Activated T-helper 2 cell treated with anti-CD3 and anti-CD28 coated beads, Interferon-gamma antibody, Interleukin-2, Interleukin-4, amounts not matched to agents 10 μg/mL and 5 μg/mL and 100 μg/mL, durations not matched to agents 14 hours and 24 hours and 36 hours (primary cell): Measurements from ENCODE around the gene KIF6. TPM values are rescaled to one million over a fixed set of nuclear protein-coding genes. Genes with fewer than 3 reads are reported as not detected.

Experiments
- DNase-seq: peaks from one replicate; pipeline ENCODE4 v3.0.0; 2021; ENCODE audit warnings: low spot score
- H3K27ac Mint-ChIP-seq: one replicate; pipeline ENCODE4 v1.8.0; 2021; ENCODE audit warnings: mixed read lengths
- H3K27me3 Mint-ChIP-seq: one replicate; pipeline ENCODE4 v1.8.0; 2021; ENCODE audit warnings: low read depth, mixed read lengths
- H3K36me3 Mint-ChIP-seq: one replicate; pipeline ENCODE4 v1.8.0; 2021; ENCODE audit warnings: low read depth, mixed read lengths
- H3K4me1 Mint-ChIP-seq: one replicate; pipeline ENCODE4 v1.8.0; 2021; ENCODE audit warnings: low read depth, mixed read lengths
- H3K4me3 Mint-ChIP-seq: one replicate; pipeline ENCODE4 v1.8.0; 2021; ENCODE audit warnings: low read depth, mild to moderate bottlenecking, moderate library complexity, mixed read lengths
- H3K9me3 Mint-ChIP-seq: one replicate; pipeline ENCODE4 v1.8.0; 2021; ENCODE audit warnings: mixed read lengths
- intact Hi-C: fragments of 100-400 bp; cut with micrococcal nuclease; formaldehyde crosslinking; loops from one replicate; pipeline ENCODE4 v1.15.1; 2023
- total RNA-seq: library from RNA; stranded (reverse); gene quantifications from 2 replicates; pipeline ENCODE4 v1.2.3, GENCODE V29; 2022

KIF6 gene
- total RNA-seq, 1 donor from 2014 or later: 0.25 TPM

GRCh38 chr6:39428816-39429215 is 296.4 kb downstream of the KIF6 start:
- Mint-ChIP-seq H3K36me3 (no peaks in the 10 kb centered on the region), H3K27me3 (no peaks in the 10 kb centered on the region), H3K9me3 (no peaks in the 10 kb centered on the region), H3K27ac (no peak overlapping the region), H3K4me1 (peaks cover 5% of the 10 kb centered on the region), H3K4me3 (no peak overlapping the region)
- intact Hi-C loops: no loop called here
- no peak for DNase-seq

GRCh38 chr6:39428152-39428551 is 297.1 kb downstream of the KIF6 start:
- Mint-ChIP-seq H3K4me1 (peaks cover 5% of the 10 kb centered on the region), H3K9me3 (no peaks in the 10 kb centered on the region), H3K27ac (no peak overlapping the region), H3K27me3 (no peaks in the 10 kb centered on the region), H3K4me3 (no peak overlapping the region), H3K36me3 (no peaks in the 10 kb centered on the region)
- no peak for DNase-seq
- intact Hi-C loops: no loop called here

- Mint-ChIP-seq H3K27me3 (no peaks in the 10 kb centered on the region), H3K4me1 (peaks cover 3% of the 10 kb centered on the region), H3K36me3 (no peaks in the 10 kb centered on the region), H3K9me3 (no peaks in the 10 kb centered on the region), H3K4me3 (no peak overlapping the region), H3K27ac (no peak overlapping the region)
- DNase-seq: no peak
- intact Hi-C loops: no loop called here
Observed at GRCh38 chr6:39426073-39426456, 299.1 kb downstream of the KIF6 start.

- intact Hi-C loops: no loop called here
- no peak overlapping the region for H3K27ac Mint-ChIP-seq
- H3K27me3 Mint-ChIP-seq: no peaks in the 10 kb centered on the region
- no peak for DNase-seq
- H3K4me1 Mint-ChIP-seq: peaks cover 3% of the 10 kb centered on the region
- no peaks in the 10 kb centered on the region for H3K36me3 Mint-ChIP-seq
- no peaks in the 10 kb centered on the region for H3K9me3 Mint-ChIP-seq
- no peak overlapping the region for H3K4me3 Mint-ChIP-seq
Observed at GRCh38 chr6:39425346-39426072, 299.7 kb downstream of the KIF6 start.

- no peaks in the 10 kb centered on the region for H3K27me3 Mint-ChIP-seq
- intact Hi-C loops: no loop called here
- H3K4me3 Mint-ChIP-seq: no peak overlapping the region
- H3K27ac Mint-ChIP-seq: no peak overlapping the region
- no peaks in the 10 kb centered on the region for H3K9me3 Mint-ChIP-seq
- DNase-seq: no peak
- no peaks in the 10 kb centered on the region for H3K36me3 Mint-ChIP-seq
- H3K4me1 Mint-ChIP-seq: peaks cover 3% of the 10 kb centered on the region
Observed at GRCh38 chr6:39424831-39425230, 300.4 kb downstream of the KIF6 start.

GRCh38 chr6:39422238-39422637 is 303.0 kb downstream of the KIF6 start:
- no peaks in the 10 kb centered on the region for H3K36me3 Mint-ChIP-seq
- H3K27me3 Mint-ChIP-seq: no peaks in the 10 kb centered on the region
- H3K9me3 Mint-ChIP-seq: no peaks in the 10 kb centered on the region
- H3K4me1 Mint-ChIP-seq: peaks cover 3% of the 10 kb centered on the region
- intact Hi-C loops: no loop called here
- H3K27ac Mint-ChIP-seq: no peak overlapping the region
- no peak for DNase-seq
- H3K4me3 Mint-ChIP-seq: no peak overlapping the region

GRCh38 chr6:39421383-39422225 is 303.6 kb downstream of the KIF6 start:
- no peak for DNase-seq
- no peaks in the 10 kb centered on the region for H3K9me3 Mint-ChIP-seq
- no peaks in the 10 kb centered on the region for H3K36me3 Mint-ChIP-seq
- intact Hi-C loops: no loop called here
- H3K27me3 Mint-ChIP-seq: no peaks in the 10 kb centered on the region
- H3K4me3 Mint-ChIP-seq: no peak overlapping the region
- H3K27ac Mint-ChIP-seq: no peak overlapping the region
- peaks cover 3% of the 10 kb centered on the region for H3K4me1 Mint-ChIP-seq

GRCh38 chr6:39420300-39421265 is 304.6 kb downstream of the KIF6 start:
- Mint-ChIP-seq H3K36me3 (no peaks in the 10 kb centered on the region), H3K27ac (no peak overlapping the region), H3K4me3 (no peak overlapping the region), H3K9me3 (no peaks in the 10 kb centered on the region), H3K4me1 (no peaks in the 10 kb centered on the region), H3K27me3 (no peaks in the 10 kb centered on the region)
- intact Hi-C loops: no loop called here
- DNase-seq: no peak

- Mint-ChIP-seq H3K27ac (no peak overlapping the region), H3K9me3 (no peaks in the 10 kb centered on the region), H3K4me1 (no peaks in the 10 kb centered on the region), H3K36me3 (no peaks in the 10 kb centered on the region), H3K4me3 (no peak overlapping the region), H3K27me3 (no peaks in the 10 kb centered on the region)
- intact Hi-C loops: no loop called here
- no peak for DNase-seq
Observed at GRCh38 chr6:39419607-39420006, 305.6 kb downstream of the KIF6 start.

- H3K27ac Mint-ChIP-seq: no peak overlapping the region
- no peak overlapping the region for H3K4me3 Mint-ChIP-seq
- no peaks in the 10 kb centered on the region for H3K36me3 Mint-ChIP-seq
- no peaks in the 10 kb centered on the region for H3K27me3 Mint-ChIP-seq
- DNase-seq: no peak
- intact Hi-C loops: no loop called here
- no peaks in the 10 kb centered on the region for H3K4me1 Mint-ChIP-seq
- H3K9me3 Mint-ChIP-seq: no peaks in the 10 kb centered on the region
Observed at GRCh38 chr6:39417440-39417839, 307.8 kb downstream of the KIF6 start.

GRCh38 chr6:39416728-39417127 is 308.5 kb downstream of the KIF6 start:
- H3K36me3 Mint-ChIP-seq: no peaks in the 10 kb centered on the region
- intact Hi-C loops: no loop called here
- no peaks in the 10 kb centered on the region for H3K4me1 Mint-ChIP-seq
- no peaks in the 10 kb centered on the region for H3K27me3 Mint-ChIP-seq
- no peaks in the 10 kb centered on the region for H3K9me3 Mint-ChIP-seq
- no peak for DNase-seq
- H3K27ac Mint-ChIP-seq: no peak overlapping the region
- no peak overlapping the region for H3K4me3 Mint-ChIP-seq

- no peaks in the 10 kb centered on the region for H3K9me3 Mint-ChIP-seq
- H3K4me1 Mint-ChIP-seq: no peaks in the 10 kb centered on the region
- intact Hi-C loops: no loop called here
- no peaks in the 10 kb centered on the region for H3K27me3 Mint-ChIP-seq
- H3K27ac Mint-ChIP-seq: no peak overlapping the region
- no peak overlapping the region for H3K4me3 Mint-ChIP-seq
- no peaks in the 10 kb centered on the region for H3K36me3 Mint-ChIP-seq
- DNase-seq: no peak
Observed at GRCh38 chr6:39416026-39416425, 309.2 kb downstream of the KIF6 start.
